Stimulated activated CD8-positive, alpha-beta memory T cell treated with anti-CD3 and anti-CD28 coated beads, Interleukin-15, amount 100 ng/mL, for 1 hour (primary cell): ENCODE data around the gene LEKR1.

Experiments
- DNase-seq: peaks from one replicate; pipeline ENCODE4 v3.0.0-alpha.2; 2020; ENCODE audit warnings: low read depth

Gene LEKR1

DNA sequence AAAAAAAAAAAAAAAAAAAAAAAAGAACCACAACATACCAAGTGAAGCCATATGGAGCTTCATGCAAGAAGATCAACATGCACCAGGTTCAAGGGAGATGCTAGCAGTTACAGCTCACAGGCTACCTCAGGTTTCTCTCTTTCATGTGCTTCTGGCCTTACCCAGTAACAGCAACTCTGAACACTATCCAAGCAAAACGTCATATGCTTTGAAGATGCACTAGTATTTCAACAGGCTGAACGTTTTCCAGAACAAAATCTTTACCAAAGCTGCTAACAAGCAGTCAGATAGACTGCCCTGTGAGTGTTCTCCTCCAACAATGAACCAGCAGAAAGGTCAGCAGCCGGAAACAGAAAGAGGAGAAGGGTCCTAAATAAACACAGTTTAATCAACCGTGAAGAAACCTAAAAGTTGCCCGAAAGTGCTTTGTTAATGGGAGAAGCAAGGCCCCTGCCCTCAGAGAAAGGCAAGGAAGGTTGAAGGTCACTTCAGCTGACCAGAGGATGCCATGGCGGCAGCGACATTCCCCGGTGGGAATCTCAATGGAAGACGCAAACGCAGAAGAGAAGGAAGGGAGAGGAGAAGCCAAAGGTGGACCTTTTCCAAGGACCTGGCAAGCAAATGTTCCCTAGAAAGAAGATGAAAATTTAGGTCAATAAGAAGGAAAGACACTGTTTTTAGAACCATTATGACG, 253.7 kb downstream of the LEKR1 start:
- no peak for DNase-seq

DNA sequence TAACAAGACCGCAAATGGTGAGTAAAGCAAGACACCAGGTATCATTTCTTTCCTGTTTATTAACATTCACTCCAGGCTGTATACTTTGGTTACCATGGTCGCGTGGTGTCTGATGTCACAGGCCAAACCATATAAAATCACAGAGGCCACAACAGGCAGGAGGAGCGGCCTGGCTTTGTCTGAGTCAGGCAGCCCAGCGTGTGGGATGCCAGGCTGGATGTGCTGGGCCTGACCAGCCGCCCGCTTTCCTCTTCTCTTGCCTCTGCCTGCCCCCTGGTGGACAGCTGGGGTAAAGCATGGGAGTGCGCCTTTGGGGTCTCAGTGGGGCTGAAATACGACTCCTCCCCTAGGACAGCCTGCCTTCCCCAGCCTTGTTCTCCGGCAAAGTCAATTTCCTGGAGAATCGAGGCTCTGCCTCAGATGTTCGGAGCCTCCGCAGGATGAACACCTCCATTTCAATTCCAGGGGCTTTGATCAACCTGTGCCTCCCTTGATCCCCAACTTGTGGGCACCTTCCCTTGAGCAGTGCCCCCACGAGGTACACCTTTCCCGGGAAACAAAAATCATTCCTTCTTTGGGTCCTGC, 255.6 kb downstream of the LEKR1 start:
- DNase-seq = peak; percentile 82

DNA sequence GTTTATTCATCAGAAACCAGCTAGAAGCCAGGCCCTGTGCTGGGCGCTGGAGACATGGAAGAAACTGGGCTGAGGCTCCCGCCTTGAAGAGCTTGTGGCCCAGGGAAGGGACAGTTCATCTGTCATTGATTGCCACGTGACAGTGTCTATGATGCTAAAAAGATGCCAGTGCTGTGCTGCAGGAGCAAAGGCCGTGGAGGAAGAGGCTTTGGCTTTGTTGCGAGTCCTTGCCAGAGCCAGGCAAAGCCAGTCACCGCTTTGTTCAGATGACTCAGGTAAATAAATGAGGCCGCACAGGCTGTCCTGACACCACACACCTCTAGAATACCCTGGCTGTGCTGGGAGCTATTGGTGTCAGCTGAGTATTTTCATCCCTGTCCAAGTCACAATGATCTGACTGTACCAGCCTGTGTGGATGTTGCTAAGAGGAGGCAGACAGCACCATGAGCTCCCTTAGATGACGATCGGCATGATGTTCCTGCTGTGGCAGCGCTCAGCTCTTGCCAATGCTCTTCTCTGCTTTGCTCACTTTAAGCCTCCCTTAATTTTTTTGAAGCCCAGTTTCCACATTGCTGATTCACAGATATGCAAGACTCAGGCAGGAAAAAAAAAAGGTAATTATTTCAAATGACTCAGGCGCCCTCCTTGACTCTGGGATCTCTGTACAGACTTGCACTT, 256.3 kb downstream of the LEKR1 start:
- DNase-seq = no peak

DNA sequence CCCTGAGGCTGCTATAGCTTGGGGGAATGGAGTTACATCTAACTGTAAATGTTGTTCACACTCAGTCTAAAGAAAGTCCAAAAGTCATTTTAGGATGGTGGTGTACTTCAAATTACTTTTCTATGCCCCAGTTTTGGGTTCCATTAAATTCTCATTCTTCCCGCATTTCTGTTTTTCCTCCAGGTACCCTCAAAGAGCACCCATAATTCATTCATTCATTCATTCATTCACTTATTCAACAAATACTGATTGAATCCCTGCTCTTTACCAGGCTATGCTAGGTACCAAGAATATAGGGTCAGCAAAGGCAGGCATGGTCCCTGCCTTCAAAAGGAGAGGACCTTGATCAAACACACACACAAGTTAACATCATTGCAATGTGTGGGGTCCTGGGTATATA, 257.7 kb downstream of the LEKR1 start:
- DNase-seq = no peak

DNA sequence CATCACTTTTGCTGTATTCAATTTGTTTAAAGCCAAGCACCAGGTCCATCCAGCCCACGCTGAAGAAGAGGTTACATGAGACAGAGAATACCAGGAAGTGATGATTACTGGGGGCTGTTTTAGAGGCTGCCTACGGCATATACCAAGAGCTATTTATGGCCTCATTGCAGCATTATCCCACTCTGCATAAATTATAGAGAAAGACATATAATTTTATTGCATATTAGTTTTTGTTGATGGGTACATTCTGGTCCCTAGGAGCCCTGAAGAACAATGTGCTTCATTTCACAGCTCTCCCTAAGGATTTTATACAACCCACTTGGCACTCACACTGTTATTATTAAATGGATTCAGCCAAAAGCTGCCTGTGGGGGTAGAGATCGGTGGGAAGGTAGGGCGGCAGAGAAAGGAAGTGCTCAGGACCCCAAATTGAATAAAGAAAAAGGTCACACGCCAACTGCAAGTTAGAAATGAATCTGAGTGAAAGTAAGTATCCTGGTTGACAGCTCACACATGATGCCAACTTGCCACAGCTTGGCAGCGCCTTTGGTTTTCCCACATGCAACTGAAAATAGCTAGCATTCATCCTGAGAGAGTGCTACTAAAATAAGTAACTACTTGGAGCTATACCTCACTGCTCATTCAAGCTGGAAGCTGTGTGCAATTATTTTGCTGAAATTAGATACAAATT, 260.1 kb downstream of the LEKR1 start:
- no peak for DNase-seq

DNA sequence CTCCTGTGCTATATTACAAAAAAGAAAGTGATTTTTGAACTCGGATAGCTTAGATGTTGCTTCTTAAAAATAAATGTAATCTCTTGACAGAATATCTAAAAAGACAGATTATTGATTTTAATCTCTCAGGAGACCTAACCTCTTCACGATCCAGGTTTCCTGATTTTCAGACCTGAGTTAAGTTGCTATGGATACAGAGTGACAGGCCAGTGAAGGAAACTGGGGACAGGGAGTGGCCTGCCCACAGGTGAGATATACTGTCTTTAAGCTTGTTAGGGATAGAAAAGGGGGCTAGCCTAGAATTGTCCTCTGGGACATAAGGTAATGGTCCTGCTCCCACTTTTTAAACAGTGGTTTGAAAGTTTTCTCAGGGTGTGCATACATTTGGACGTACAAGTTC, 260.6 kb downstream of the LEKR1 start:
- no peak for DNase-seq

DNA sequence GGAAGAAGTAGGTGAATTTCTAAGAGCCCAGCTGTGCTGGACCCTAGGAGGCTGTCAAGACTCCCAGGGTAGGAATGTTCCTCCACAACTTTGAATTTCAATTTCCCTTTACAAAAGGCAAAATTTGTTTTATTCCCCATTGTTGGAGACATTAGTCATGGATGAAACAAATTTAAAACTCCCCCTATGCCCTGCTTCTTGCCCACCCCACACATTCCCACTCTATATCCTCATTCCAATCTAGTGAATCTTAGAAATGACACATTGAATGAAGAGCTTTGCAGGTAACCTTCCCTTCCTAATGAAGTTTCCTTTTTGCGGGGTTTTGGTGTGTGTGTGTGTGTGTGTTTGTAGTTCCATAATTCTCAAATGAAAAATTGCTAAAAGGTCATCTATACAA, 261.2 kb downstream of the LEKR1 start:
- DNase-seq = no peak

DNA sequence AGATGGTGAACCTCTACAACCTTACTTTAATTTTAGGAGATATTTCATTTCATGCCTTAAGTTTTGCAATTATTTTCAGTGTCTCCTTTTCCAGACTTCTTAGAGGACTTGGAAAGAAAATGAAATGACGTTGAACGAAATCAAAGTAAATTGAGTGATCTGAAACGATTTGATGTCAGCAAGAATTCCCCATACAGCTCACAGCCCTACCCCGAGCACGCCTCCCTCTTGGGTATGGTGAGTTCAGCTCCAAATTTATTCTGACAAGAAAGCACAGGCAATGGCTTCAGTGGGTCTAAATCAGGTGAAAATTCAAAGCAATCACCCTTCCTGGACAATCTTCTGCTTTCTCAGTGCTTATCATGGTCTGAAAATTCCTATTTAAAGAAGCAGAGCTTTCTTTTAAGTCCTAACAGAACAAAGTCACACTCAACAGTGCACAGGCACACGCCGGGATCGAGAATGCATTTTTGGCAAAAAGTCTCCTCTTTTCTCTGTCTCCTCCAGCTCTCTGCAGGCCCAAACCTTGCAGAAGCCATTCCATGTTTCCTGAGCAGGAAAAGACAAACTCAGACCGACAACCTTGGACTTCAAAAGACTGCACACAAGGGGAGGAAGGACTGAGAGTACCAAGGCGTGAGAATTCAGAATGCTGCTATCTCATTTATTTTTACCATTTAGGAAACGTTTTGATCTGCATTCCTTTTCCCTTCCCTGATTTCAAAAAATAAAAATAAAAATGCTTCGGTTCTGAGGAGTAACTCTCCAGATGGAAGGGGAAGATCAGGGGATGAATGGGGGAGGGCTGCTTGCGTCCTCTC, 261.8 kb downstream of the LEKR1 start:
- no peak for DNase-seq

DNA sequence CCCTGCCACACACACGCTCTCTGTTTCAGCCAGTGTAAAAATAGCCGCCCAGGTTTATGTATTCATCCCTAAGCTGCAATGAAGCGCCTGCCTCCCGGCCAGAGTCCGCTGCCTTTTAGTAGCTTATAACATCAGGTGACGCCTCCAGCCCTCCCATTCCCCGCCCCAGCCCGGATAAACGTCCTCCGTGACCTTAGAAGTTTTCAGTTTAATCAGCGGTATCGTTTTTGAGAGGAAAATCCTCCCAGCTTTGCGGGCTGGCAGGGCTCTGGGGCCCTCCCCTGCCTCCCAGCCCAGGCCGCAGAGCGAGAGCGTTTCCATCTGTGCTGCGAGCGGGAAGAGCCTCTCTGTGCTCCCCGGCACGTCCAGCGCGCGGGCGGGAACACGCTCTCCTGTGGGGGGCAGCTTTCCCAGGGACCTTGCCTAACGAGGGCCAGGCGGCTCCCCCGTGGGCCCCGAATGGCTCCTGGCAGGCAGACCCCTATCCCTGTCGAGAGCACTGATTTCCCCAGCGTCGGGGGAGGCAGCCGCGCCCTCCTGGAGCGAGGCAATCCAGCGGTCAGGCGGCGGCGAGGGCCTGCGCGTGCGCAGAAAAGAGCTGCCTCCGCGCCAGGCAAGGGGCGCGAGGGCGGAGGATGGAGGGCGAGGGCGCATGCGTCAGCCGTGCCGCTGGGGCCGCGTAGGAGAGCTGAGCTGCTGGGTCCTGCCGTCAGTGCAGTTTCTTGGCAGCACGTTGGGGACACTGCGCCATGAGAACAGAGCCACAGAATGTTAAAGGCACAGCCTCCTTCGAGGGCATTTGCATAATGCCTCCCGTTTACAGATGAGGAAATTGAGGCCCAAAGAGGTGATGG, 262.7 kb downstream of the LEKR1 start:
- DNase-seq = peak; percentile 82

DNA sequence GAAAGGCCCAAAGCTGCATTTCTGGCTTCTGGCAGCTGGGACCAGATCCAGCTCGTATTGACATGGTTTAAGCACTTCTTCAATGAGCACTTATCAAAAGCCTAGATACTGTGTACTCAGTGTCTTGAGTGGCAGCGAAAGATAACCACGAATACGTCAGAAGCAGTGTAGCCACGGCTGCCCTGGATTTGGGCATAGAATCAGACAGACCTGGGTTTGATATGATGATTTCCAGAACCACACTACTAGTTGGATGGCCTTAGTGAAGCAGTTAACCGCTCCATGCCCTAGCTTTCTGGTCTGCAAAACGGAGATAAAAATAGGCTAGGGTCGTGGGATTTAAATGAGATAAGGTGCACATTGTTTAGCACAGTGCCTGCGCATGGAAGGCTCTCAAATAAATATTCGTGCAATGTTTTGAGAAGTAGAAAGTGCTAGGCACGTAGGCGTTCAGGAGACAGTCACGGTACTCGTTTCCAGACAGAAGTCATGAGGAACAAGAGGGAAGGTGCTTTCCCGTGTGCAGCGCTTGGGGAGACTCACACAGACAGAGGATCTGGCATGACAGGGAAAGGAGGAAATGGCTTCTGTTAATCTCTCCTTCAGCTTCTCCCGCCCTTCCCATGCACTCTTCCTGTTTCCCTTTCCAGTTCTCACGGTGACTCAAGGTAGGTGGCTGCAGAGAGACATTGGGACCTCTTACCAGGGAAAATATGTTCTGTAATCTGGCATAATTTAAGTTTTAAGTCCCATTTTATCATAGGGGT, 263.5 kb downstream of the LEKR1 start:
- no peak for DNase-seq

DNA sequence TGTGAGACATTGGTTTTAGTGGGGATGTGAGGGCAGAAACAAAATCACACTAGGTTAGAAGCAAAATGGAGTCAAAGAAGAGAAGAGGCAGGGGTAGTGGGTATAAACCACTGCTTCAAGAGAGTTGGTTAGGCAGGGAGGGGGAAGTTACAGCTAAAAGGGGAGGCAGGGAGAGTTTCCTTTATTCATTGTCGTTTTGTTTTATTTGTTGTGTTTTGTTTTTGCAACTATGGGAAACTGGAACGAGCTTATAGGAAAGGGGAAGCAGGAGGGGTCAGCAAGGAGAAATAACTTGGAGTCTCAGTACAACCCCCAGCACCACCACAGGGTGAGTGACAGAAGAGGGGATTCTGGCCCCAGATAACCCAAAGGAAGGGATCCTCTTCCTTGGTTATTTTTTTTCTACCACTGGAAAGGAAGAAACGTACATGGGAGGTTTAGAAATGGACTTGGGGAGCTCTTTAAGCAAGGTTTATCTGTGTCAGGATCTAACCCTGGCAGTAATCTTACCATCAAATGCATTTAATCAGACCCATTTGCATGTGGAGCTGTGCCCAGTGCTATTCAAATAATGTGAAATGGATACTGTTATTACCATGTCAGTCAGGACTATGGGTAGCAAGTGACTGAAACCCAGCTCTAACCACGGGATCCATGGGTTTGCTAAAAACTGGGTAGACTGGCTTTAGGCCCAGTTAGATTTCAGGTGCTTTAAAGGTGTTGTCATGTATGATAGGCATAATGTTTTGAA, 265.1 kb downstream of the LEKR1 start:
- DNase-seq = no peak

DNA sequence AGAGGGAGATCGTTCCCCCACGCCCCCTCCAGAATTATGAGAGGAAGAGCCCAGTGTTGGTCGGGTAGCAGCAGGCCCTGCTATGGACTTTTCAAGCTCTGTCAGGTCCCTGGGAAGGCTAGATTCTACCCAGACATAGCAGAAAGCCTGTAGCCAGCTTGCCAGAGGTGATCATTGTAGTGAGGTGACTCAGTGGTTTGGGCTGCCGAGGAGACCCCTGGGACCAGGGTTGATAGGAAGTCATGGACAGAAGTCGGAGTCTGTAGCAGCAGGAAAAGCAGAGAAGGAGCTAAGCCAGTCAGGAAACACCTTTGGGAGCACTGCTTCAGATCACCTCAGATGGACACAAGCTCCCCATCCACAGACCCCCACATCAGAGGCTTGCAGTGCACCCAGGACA, 266.1 kb downstream of the LEKR1 start:
- no peak for DNase-seq

DNA sequence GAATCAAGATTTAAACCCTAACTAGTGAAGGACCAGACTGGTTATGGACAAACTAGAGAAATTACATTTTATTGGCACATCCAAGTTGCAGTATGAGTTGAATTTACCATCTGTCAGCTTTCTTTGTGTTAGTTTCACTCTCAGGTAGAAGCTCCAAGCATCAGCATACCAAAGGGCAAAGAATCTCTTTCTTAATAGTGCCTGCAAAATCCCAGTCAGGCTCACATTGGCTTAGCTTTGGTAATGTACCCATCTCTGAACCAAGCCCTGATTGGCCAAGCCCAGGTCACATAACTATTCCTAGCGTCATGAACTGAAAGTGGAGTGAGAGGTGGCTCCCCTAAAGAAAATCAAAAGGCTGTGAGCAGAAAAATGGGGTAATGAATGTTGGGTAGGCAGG, 266.9 kb downstream of the LEKR1 start:
- no peak for DNase-seq

DNA sequence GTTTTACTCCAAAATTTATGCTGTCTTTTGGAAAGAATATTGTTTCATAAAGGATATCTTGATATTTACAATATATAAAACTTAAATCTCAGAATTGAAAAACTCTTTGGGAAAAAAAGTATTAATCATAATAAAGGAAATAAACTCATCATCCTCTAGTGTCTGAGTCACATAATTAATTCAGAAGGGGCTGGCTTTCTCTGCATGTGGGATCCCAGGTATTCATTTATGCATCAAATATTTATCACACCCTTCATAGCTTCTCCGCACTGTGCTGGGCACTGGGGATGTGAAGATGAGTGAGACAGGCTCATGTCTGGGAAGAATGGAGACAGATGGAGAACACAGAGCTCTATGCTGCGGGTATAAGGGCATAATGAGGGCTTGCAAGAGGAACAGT, 268.1 kb downstream of the LEKR1 start:
- DNase-seq = no peak

DNA sequence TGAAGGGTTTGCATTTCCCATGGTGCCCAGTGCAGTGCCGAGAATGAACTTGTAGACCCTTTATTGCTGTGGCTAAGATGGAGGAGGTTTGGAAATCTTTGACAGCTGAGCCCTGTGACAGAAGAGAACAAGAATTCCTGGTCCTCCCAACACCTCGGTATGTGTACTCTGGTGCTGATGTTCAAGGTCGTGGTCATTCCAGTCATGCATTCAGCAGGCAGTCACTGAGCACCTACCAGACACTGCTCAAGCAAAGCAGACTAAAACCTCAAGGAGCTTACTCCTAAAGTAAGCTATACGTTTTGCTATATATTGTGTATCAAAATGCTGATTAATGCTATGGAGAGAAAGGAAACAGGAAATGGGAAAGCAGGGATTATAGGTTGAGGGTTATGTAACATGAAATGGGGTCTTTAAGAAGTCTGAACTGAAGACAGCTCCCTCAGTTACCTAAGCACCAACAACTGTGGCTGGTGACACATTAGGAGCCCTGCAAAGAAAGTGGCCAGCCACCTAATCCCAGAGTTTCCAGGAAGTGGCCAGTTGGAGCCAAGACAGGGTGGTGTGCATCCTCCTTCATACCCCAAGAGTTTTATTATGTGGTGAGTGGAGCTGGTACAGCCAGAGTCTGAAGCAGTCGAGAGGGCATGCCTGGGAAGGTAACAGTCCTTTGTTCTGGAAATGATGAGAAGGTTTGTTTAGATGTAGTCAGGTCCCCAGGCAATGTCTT, 268.8 kb downstream of the LEKR1 start:
- DNase-seq = no peak
